BJ (cell line): ENCODE data around the gene SPRR4. TPM values are rescaled to one million over a fixed set of nuclear protein-coding genes. Genes with fewer than 3 reads are reported as not detected.

Source experiments
- CTCF ChIA-PET: fragments of 350-600 bp; formaldehyde crosslinking; extraction: SDS; loops from one replicate; lab custom pipeline; 2021; ENCODE audit warnings: antibody characterized with exemption, inconsistent platforms; lab: Yijun Ruan, JAX
- POLR2A ChIA-PET: fragments of 300-600 bp; sonication (Branson Sonifier 250); formaldehyde crosslinking; extraction: SDS; loops from one replicate; lab custom pipeline; 2021; ENCODE audit warnings: antibody characterized with exemption; lab: Charles Lee
- DNase-seq: peaks from one replicate; pipeline ENCODE4 v3.0.0-alpha.2; 2011; ENCODE audit warnings: low read depth
- H3K27me3 ChIP-seq: 2 replicates; pipeline ENCODE4 v1.6.0; 2011; ENCODE audit warnings: low read length; ENCODE audit not compliant: control insufficient read depth, insufficient read depth
- H3K36me3 ChIP-seq: 2 replicates; pipeline ENCODE4 v1.5.1; 2011; ENCODE audit warnings: low read length; ENCODE audit not compliant: control insufficient read depth, insufficient read depth
- H3K4me3 ChIP-seq: 2 replicates; pipeline ENCODE4 v1.5.1; 2011; ENCODE audit warnings: low read depth, mild to moderate bottlenecking, control low read depth, low read length
- CTCF ChIP-seq: IDR thresholded peaks from 2 replicates; pipeline ENCODE4 v1.5.1; 2011; ENCODE audit warnings: low read depth, mild to moderate bottlenecking, control low read depth, inconsistent platforms, low read length, moderate library complexity; ENCODE audit not compliant: insufficient read depth
- polyA plus RNA-seq: library from polyadenylated mRNA; depleted of rRNA; stranded (reverse); fragments of >200 nt; gene quantifications from 2 replicates; pipeline ENCODE4 v1.2.3, GENCODE V29; 2011

The SPRR4 gene
- polyA plus RNA-seq, 1 experiment, result not detected

- POLR2A ChIA-PET, result no interaction called here
- H3K27me3 ChIP-seq, result no peaks in the 10 kb centered on the region
- CTCF ChIA-PET, result no interaction called here
- DNase-seq, result no peak
- TF ChIP-seq CTCF, result no peak
- no peaks in the 10 kb centered on the region for H3K36me3 ChIP-seq
- H3K4me3 ChIP-seq, result no peak overlapping the region
Measured at GRCh38 chr1:152972196-152972886, 1.9 kb downstream of the SPRR4 start.

GRCh38 chr1:152976688-152977087, 6.2 kb downstream of the SPRR4 start:
- DNase-seq, result no peak
- Histone ChIP-seq H3K4me3 (no peak overlapping the region), H3K36me3 (no peaks in the 10 kb centered on the region), H3K27me3 (no peaks in the 10 kb centered on the region)
- no peak for TF ChIP-seq CTCF
- POLR2A ChIA-PET, result no interaction called here
- CTCF ChIA-PET, result no interaction called here

- Histone ChIP-seq H3K36me3 (no peaks in the 10 kb centered on the region), H3K4me3 (no peak overlapping the region), H3K27me3 (no peaks in the 10 kb centered on the region)
- POLR2A ChIA-PET, result no interaction called here
- no peak for TF ChIP-seq CTCF
- no peak for DNase-seq
- CTCF ChIA-PET, result no interaction called here
Measured at GRCh38 chr1:152977614-152978013, 7.2 kb downstream of the SPRR4 start.

GRCh38 chr1:152980676-152981075, 10.2 kb downstream of the SPRR4 start:
- DNase-seq, result no peak
- CTCF ChIA-PET, result no interaction called here
- POLR2A ChIA-PET, result no interaction called here
- Histone ChIP-seq H3K4me3 (no peak overlapping the region), H3K36me3 (no peaks in the 10 kb centered on the region), H3K27me3 (no peaks in the 10 kb centered on the region)
- no peak for TF ChIP-seq CTCF

GRCh38 chr1:152981146-152981871, 10.9 kb downstream of the SPRR4 start:
- TF ChIP-seq CTCF, result no peak
- Histone ChIP-seq H3K36me3 (no peaks in the 10 kb centered on the region), H3K27me3 (no peaks in the 10 kb centered on the region), H3K4me3 (no peak overlapping the region)
- CTCF ChIA-PET, result no interaction called here
- POLR2A ChIA-PET, result no interaction called here
- no peak for DNase-seq
